ENCODE data around the gene GSTK1. TPM values are rescaled to one million over a fixed set of nuclear protein-coding genes. Genes with fewer than 3 reads are reported as not detected.

Gene GSTK1
- total RNA-seq, 6 experiments from 2014 or later: 209 to 315 (median 257) TPM

DNA sequence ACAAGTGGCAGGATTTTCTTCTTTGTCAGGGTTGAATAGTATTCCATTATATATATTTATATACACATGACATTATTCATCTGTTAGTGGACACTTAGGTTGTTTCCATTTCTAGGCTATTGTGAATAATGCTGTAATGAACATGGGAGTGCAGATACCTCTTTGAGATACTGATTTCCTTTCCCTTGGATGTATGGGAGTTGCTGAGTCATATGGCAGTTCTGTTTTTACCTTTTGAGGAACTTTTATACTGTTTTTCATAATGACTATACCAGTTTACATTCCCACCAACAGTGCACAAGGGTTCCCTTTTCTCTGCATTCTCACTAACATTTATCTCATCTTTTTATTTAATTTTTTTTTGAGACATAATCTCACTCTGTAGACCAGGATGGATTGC, 50.9 kb downstream of the GSTK1 start:
- ATAC-seq: no peak
- intact Hi-C loops (cut with DNase I): loop anchor here in 1 of 2 donors (10.0 kb wide), 1 partner anchor 51 kb away; the partner anchor contains the start of gene FAM131B
- TF ChIP-seq, protein P1, sequence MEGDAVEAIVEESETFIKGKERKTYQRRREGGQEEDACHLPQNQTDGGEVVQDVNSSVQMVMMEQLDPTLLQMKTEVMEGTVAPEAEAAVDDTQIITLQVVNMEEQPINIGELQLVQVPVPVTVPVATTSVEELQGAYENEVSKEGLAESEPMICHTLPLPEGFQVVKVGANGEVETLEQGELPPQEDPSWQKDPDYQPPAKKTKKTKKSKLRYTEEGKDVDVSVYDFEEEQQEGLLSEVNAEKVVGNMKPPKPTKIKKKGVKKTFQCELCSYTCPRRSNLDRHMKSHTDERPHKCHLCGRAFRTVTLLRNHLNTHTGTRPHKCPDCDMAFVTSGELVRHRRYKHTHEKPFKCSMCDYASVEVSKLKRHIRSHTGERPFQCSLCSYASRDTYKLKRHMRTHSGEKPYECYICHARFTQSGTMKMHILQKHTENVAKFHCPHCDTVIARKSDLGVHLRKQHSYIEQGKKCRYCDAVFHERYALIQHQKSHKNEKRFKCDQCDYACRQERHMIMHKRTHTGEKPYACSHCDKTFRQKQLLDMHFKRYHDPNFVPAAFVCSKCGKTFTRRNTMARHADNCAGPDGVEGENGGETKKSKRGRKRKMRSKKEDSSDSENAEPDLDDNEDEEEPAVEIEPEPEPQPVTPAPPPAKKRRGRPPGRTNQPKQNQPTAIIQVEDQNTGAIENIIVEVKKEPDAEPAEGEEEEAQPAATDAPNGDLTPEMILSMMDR (IDR thresholded peaks at IDR 0.05): no peak
- TF ChIP-seq POLR2A (IDR thresholded peaks at IDR 0.05): no peak

DNA sequence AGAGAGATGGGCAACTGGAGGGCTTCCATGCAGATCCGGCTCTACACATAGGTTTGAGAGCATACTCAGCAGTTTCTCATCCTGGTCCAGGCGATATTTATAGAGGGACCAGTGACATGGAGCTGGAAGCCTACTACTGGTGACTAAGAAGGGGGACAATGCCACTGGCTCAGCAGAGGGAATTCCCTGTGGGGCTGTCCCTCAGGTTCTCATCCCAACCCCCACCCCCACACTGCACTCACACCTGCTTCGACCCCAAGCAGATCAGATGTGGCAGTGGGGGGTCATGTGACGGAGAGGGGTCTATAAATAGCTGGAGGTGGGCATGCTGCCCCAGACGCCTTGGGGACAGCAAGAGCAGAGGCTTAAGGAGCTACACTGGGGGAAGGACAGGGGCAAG, 52.5 kb downstream of the GSTK1 start, which contains the start of gene CLCN1:
Gene CLCN1, plus strand, starts transcription at position 336 of the 400 bp plus-strand sequence. CDS start 102 bp downstream, outside the sequence.
- no peak within 1 kb of the TSS for H3K4me3 ChIP-seq
- H3K4me1 ChIP-seq: peaks cover 0 to 29% (median 13%) of the 10 kb centered on the region in 4 donors
- ATAC-seq (no peak), DNase-seq (no peak)
- 60% methylated on average over 1 of the region's 5 CpGs for WGBS (ENCODE audit: insufficient coverage, low coverage, low lambda C conversion rate, missing lambda C conversion rate)
- TF ChIP-seq, protein P1 (IDR thresholded peaks at IDR 0.05): no peak
- no peaks in the 10 kb centered on the region for H3K9me3 ChIP-seq
- no peaks in the 10 kb centered on the region for H3K27me3 ChIP-seq
- H3K27ac ChIP-seq: no peak within 1 kb of the TSS
- no peaks in the 10 kb centered on the region for H3K36me3 ChIP-seq
- intact Hi-C loops (cut with DNase I): loop anchor here in 1 of 2 donors (10.0 kb wide), 1 partner anchor 49 kb away; the partner anchor contains the start of gene FAM131B

More for the DNA sequence above, 50.9 kb downstream of the GSTK1 start:
- DNase-seq: no peak
- no peaks in the 10 kb centered on the region for H3K9me3 ChIP-seq
- no peaks in the 10 kb centered on the region for H3K27me3 ChIP-seq
- H3K27ac ChIP-seq: no peak overlapping the region
- peaks cover 0 to 24% (median 12%) of the 10 kb centered on the region in 4 donors for H3K4me1 ChIP-seq
- H3K36me3 ChIP-seq: no peaks in the 10 kb centered on the region
- H3K4me3 ChIP-seq: no peak overlapping the region

DNA sequence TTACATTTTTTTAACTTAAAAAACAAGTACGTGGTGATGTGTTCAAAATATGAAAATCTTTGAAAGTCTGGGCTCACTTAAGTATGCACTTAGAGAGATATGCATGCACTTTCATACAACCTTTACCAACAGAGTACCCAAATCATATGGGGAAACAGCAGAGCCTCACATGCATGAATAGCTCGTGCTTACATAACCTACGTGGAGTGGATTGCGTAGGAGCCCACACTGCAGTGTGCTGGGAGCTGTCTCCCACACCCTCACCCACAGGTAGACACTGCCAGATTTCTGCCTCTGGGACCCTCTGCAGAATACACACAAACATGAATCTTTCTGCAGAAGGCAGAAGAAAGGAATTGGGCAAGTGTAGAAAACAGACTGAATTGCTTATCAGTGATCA, 53.3 kb downstream of the GSTK1 start:
- TF ChIP-seq POLR2A (IDR thresholded peaks at IDR 0.05): no peak
- TF ChIP-seq, protein P1 (IDR thresholded peaks at IDR 0.05): no peak
- no peak overlapping the region for H3K27ac ChIP-seq
- intact Hi-C loops (cut with DNase I): loop anchor here in 1 of 2 donors (10.0 kb wide), 1 partner anchor 48 kb away; the partner anchor contains the start of gene FAM131B
- peaks cover 0 to 30% (median 13%) of the 10 kb centered on the region in 4 donors for H3K4me1 ChIP-seq
- H3K9me3 ChIP-seq: no peaks in the 10 kb centered on the region
- H3K36me3 ChIP-seq: no peaks in the 10 kb centered on the region
- H3K27me3 ChIP-seq: no peaks in the 10 kb centered on the region
- 100% methylated on average over 1 of the region's 4 CpGs for WGBS (ENCODE audit: insufficient coverage, low coverage, low lambda C conversion rate, missing lambda C conversion rate)
- DNase-seq (no peak), ATAC-seq (no peak)
- H3K4me3 ChIP-seq: no peak overlapping the region

DNA sequence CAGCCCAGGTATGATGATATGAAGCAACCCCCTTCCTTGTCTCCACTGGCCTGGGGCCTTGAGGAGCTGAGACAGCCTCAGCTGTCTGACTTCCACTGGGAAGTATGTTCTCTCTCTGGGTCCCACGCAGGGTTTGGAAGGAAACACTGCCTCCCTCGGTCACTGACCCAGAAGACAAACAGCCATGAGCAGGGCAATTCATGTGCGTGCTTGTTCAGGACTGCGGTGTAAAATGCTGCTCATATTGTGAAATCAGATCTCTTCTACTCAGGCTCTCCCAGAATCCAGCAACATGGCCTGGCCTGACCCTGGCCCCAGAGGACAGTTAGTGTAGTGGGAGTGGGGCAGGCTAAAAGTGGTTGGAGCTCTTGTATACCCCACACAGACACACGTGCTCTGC, 55.4 kb downstream of the GSTK1 start:
- H3K4me3 ChIP-seq: no peak overlapping the region
- ATAC-seq (peak; percentile 86 to 96 (median 89)), DNase-seq (peak; percentile 66 to 87 (median 83))
- peaks cover 0 to 30% (median 13%) of the 10 kb centered on the region in 4 donors for H3K4me1 ChIP-seq
- H3K9me3 ChIP-seq: no peaks in the 10 kb centered on the region
- no peak for TF ChIP-seq POLR2A (IDR thresholded peaks at IDR 0.05)
- TF ChIP-seq, protein P1 (IDR thresholded peaks at IDR 0.05): peak in 2 of 4 donors; percentile 31 to 34
- H3K27ac ChIP-seq: peak overlapping the region; percentile 11 to 70 (median 39)
- 8% methylated on average over 4 of the region's 5 CpGs for WGBS (ENCODE audit: insufficient coverage, low coverage, low lambda C conversion rate, missing lambda C conversion rate)
- no peaks in the 10 kb centered on the region for H3K27me3 ChIP-seq
- no peaks in the 10 kb centered on the region for H3K36me3 ChIP-seq
- intact Hi-C loops (cut with DNase I): loop anchor here in 1 of 2 donors (10.0 kb wide), 1 partner anchor 46 kb away; the partner anchor contains the start of gene FAM131B

Small RNAs within 50 kb of the gene (small RNA-seq; reads per million reads assigned to genes)
- gene AC073342.3 (0 reads per million in 2 experiments), gene RN7SL481P (0 reads per million in 2 experiments), gene RN7SL535P (0 reads per million in 2 experiments)

Other genes with a start within 250 kb of the GSTK1 start
- gene OR9A2, start 236.3 kb upstream of the GSTK1 start, total RNA-seq: not detected
- gene OR6V1, start 211.1 kb upstream of the GSTK1 start, total RNA-seq: not detected
- gene PIP, start 131.4 kb upstream of the GSTK1 start, total RNA-seq: not detected
- not detected for gene TAS2R39, start 80.0 kb upstream of the GSTK1 start, total RNA-seq
- not detected for gene TAS2R40, start 41.4 kb upstream of the GSTK1 start, total RNA-seq
- 10 to 100 TPM in 5 of 6 experiments, 1 to 10 TPM in 1; 7.0 to 20.8 (median 14.8) TPM for gene TMEM139, start 21.5 kb downstream of the GSTK1 start, total RNA-seq
- 1 to 10 TPM; 5.3 to 8.7 (median 6.7) TPM for gene CASP2, start 24.9 kb downstream of the GSTK1 start, total RNA-seq
- gene CLCN1, start 52.7 kb downstream of the GSTK1 start, total RNA-seq: not detected
- gene FAM131B, start 99.3 kb downstream of the GSTK1 start, total RNA-seq: under 1 TPM; 0.05 to 0.51 (median 0.14) TPM
- 100 to 1,000 TPM in 1 of 6 experiments, 10 to 100 TPM in 5; 29.7 to 129 (median 43.6) TPM for gene ZYX, start 117.9 kb downstream of the GSTK1 start, total RNA-seq
- 10 to 100 TPM; 12.6 to 41.3 (median 16.5) TPM for gene EPHA1, start 145.4 kb downstream of the GSTK1 start, total RNA-seq
- gene TAS2R60, start 180.0 kb downstream of the GSTK1 start, total RNA-seq: under 1 TPM in 1 of 6 experiments, not detected in 5; 0.35 TPM
- not detected for gene TAS2R41, start 214.4 kb downstream of the GSTK1 start, total RNA-seq